ENCODE data around the gene INSL3.
A peak's percentile ranks its signal among the peaks of the same experiment; 100 is the strongest.

Gene INSL3

DNA sequence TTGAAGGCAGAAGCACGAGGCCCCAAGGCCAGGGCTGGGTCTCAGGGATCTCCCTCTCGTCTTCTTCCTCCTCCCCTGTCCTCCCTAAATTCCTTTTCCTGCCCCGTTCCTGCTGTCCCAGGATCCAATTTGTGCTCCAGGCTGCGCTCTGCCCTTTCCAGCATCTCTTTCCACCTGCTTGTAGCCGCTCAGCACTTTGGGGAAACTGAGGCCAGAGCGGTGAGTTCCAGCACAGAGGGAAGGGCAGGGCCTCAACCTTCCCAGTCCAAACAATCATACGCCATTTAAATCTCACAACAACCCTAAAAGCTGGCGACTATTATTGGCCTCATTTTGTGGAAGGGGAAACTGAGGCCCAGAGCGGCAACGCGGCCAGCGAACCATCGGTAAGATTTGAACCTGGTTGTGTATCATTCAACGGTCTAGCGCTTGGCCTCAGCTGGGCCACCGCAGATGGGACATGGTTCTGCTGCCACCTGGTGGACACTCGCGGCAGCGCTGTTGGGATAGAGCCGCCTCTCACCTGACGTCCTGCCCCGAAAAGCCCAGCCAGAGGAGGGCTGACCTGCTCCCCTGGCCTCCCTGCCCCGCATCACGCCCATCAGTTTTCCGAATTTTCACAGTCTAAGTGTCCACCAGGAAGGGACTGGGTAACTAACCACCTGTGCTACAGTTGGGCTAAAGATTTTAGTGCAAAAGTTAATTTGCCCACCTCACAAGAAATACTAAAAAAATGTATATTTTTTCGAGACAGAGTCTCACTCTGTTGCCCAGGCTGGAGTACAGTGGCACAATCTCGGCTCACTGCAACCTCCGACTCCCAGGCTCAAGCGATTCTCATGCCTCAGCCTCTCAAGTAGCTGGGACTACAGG is 34.2 kb upstream of the INSL3 start:
- peaks cover 0 to 7% of the 10 kb centered on the region in 2 donors for H3K9me3 Mint-ChIP-seq
- peaks cover 39% of the 10 kb centered on the region for H3K4me1 Mint-ChIP-seq
- H3K27ac Mint-ChIP-seq: peak overlapping the region; percentile 30 to 48
- ATAC-seq (peak; percentile 48), DNase-seq (peak; percentile 89 to 92)
- H3K27me3 Mint-ChIP-seq: no peaks in the 10 kb centered on the region
- H3K4me3 Mint-ChIP-seq: no peak overlapping the region

DNA sequence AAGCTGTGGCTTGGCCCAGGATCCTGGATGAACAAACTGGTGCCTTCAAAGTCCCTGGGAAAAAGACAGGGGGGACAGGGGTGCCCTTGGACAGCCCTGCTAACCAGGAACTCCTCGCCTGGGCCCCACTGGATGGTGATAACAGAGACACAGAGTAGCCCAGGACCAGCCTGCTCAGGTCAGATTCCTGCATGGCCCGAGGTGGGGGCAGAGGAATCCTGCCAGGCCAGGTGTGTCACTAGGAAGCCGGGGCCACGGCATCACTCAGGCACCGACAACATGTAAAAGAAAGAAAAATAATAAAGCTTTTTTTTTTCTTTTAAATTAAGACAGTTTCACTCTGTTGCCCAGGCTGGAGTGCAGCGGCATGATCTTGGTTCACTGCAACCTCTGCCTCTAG is 32.7 kb upstream of the INSL3 start:
- Mint-ChIP-seq H3K9me3 (peaks cover 0 to 7% of the 10 kb centered on the region in 2 donors), H3K27me3 (no peaks in the 10 kb centered on the region), H3K4me3 (no peak overlapping the region), H3K27ac (no peak overlapping the region), H3K4me1 (peaks cover 39% of the 10 kb centered on the region)
- DNase-seq: no peak
- no peak for ATAC-seq

DNA sequence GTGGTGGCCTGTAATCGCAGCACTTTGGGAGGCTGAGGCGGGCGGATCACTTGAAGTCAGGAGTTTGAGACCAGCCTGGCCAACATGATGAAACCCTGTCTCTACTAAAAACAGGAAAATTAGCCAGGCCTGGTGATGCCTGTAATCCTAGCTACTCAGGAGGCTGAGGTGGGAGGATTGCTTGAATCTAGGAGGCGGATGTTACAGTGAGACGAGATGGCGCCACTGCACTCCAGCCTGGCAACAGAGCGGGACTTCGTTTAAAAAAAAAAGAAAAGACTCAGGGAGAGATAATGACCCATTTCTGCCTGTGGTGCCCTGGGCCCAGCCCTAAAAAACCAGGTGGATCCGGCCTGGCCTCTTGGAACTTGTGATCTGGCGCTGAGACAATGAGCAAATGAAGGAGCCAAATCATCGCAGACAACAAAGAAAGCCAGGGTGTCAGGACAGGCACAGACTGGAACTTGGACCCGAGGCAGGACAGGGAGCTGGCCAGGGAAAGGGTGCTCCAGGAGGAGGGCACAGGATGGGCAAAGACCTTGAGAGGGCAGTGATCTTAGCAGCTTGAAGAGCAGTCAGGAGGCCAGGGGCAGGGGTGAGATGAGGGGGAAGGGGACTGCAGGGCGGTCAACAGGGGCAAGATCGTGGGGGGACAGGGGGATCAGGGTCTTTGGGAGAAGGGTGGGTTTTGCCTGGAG is 27.4 kb upstream of the INSL3 start:
- no peaks in the 10 kb centered on the region for H3K27me3 Mint-ChIP-seq
- no peak for ATAC-seq

DNA sequence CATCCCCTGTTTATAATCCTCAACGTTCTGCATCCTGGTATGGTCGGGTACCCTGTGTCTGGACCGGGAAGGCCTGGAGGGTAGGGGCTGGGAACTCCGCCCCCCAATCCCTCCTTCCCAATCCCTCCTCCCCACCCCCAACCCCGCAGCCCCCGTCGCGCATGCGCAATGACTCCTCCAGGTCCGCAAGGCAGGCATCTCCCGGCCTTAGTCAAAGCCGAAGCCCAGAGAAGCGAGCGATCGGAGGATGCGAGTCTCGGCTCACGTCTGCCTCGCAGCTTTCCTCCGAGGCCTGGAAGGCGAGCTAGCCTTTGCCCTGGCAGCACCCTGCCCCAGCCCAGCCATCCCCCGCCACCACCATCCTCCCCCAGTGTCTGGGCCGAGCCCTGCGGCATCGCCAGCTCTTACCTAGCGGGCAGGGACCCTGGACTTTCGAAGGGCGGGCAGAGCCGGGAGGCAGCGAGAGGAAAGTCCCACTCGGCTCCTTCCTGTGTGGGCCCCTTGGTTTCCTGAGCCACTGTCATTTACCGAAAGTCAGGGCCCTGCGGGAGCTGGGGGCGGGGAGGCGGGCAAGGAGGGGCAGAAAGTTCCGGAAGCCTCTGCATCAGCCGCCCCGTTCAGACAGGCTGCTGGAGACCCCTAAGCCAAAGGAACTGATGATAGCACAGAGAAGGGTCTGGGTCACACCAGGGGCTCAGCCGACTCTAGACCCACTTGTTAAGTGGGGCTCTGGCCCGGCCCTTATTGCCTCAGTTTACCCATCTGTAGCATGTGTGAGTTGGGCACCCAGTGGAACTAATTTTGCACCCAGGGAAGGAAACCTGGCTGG is 26.4 kb upstream of the INSL3 start, which contains the start of gene JAK3:
Gene JAK3, minus strand, starts transcription at position 445 of the 829 bp plus-strand sequence. CDS start 3,565 bp downstream, outside the sequence.
- H3K9me3 Mint-ChIP-seq: peaks cover 0 to 7% of the 10 kb centered on the region in 2 donors
- DNase-seq: peak; percentile 88 to 92

More for the DNA sequence above, 27.4 kb upstream of the INSL3 start:
- peaks cover 69% of the 10 kb centered on the region for H3K4me1 Mint-ChIP-seq
- no peak for DNase-seq
- H3K27ac Mint-ChIP-seq: peak overlapping the region; percentile 98 to 99
- peaks cover 0 to 7% of the 10 kb centered on the region in 2 donors for H3K9me3 Mint-ChIP-seq
- H3K4me3 Mint-ChIP-seq: peak overlapping the region; percentile 87 to 93

DNA sequence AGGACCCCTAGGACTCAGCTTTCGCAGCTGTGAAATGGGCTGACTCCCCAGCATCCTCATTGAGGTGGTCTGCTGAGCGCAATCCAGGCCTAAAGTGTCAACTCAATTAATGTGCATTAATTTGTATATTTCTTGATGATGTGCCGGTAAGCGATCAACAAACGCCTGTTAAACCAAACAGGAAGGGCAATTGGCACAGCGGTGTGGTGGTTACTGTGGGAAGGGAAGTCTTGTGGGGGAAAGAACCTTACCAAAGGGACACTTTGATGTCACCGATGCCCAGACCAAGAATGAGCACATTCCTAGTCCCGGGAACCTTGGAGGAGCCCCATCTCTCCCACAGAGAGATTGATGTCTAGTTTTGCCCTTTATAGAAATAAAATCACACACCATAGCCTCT is 24.8 kb upstream of the INSL3 start:
- peak in 1 of 2 donors; percentile 53 for DNase-seq
- no peaks in the 10 kb centered on the region for H3K9me3 Mint-ChIP-seq

More for the DNA sequence above, 26.4 kb upstream of the INSL3 start, which contains the start of gene JAK3:
- peak within 1 kb of the TSS; percentile 87 to 93 for H3K4me3 Mint-ChIP-seq
- peak; percentile 91 for ATAC-seq
- peaks cover 77% of the 10 kb centered on the region for H3K4me1 Mint-ChIP-seq
- peak within 1 kb of the TSS; percentile 98 to 99 for H3K27ac Mint-ChIP-seq
- no peaks in the 10 kb centered on the region for H3K27me3 Mint-ChIP-seq

DNA sequence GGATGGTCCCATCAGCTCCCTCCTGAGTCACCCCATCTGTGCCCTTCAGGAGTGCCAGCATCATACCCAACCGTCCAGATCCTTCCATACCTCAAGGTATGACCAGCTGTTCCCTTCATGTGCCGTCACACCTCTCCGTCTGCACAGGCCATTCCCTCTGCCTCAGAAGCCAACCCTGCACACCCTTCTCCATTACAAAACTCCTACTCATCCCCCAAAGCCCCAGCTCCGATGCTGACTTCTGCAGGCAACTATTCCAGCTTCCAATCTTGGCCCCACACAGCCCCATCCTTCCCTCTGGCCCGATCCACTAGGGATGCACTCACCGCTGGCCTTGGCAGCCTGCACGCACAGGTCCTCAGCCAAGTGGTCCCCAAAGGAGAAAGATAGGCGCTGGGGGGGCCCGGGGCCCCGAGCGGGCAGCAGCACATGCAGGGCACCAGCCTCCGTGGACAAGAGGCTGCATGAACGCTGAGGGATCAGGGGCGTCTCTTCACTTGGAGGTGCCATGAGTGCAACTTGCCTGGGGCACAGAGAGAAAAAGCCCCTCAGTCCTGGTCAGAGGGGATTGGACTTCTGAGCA is 22.7 kb upstream of the INSL3 start:
- ATAC-seq (no peak), DNase-seq (no peak)
- Mint-ChIP-seq H3K27me3 (no peaks in the 10 kb centered on the region), H3K4me3 (peak overlapping the region in 1 of 2 donors; percentile 85), H3K9me3 (no peaks in the 10 kb centered on the region), H3K4me1 (peaks cover 56% of the 10 kb centered on the region), H3K27ac (peak overlapping the region in 1 of 2 donors; percentile 68)

More for the DNA sequence above, 24.8 kb upstream of the INSL3 start:
- no peak for ATAC-seq
- H3K27me3 Mint-ChIP-seq: no peaks in the 10 kb centered on the region
- peak overlapping the region; percentile 72 to 78 for H3K27ac Mint-ChIP-seq
- peaks cover 69% of the 10 kb centered on the region for H3K4me1 Mint-ChIP-seq
- peak overlapping the region; percentile 85 to 87 for H3K4me3 Mint-ChIP-seq

DNA sequence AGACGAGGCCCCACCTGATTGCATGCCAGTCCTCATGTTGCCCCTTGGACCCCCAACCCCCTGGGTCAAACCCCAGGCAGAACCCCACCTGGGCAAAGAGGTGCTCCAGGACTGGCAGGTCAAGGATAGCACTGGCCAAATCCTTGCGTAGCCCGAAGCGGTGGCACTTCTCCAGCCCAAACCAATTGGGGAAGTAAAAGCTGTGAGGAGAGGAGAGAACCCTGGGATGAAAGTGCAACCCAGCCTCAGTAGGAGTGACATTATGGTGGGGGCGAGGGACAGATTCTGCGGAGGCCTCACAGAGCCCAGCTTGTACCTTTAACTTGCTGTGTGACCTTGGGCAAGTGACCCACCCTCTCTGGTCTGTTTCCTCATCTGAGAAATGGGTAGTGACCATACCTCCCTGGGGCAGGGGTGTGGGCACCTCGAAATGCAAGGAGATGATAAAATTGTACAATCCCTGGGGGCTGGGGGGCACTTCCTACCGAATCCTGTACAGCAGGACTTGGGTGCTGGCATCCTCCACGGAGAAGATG is 22.0 kb upstream of the INSL3 start:
- Mint-ChIP-seq H3K27me3 (no peaks in the 10 kb centered on the region), H3K4me3 (no peak overlapping the region), H3K4me1 (peaks cover 49% of the 10 kb centered on the region), H3K9me3 (no peaks in the 10 kb centered on the region), H3K27ac (peak overlapping the region in 1 of 2 donors; percentile 68)
- no peak for DNase-seq
- ATAC-seq: no peak

DNA sequence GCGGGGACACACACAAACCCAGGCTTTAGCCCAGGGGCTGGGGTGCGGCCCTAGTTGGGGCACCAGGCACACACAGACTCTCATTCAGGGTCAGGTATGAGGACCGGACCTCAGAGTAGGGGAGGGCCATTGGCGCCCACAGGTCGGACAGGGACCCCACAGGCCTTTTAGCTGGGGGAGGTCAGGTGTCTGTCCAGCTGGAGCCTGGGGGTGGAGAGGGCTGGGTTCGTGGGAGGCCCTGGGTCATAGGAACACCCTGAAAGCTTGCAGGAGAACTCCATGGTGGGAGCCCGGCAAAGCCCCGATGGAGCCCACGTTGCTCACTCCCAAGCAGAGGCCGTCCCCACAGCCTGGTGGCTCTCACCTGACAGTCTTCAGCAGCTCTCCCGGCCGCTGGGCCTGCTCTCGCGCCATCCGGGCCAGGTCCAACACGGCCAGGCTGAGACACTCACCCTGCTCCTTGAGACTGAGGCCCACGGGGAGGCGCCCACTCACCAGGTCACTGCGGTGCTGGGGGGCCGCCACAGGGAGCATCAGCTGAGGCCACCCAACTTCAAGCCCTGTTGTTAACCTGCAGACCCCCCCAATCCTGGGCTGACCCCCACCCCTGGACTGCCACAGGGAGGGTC is 21.5 kb upstream of the INSL3 start:
- H3K27ac Mint-ChIP-seq: no peak overlapping the region
- peaks cover 47% of the 10 kb centered on the region for H3K4me1 Mint-ChIP-seq
- H3K27me3 Mint-ChIP-seq: no peaks in the 10 kb centered on the region
- H3K4me3 Mint-ChIP-seq: no peak overlapping the region
- ATAC-seq (peak; percentile 25), DNase-seq (no peak)
- no peaks in the 10 kb centered on the region for H3K9me3 Mint-ChIP-seq

DNA sequence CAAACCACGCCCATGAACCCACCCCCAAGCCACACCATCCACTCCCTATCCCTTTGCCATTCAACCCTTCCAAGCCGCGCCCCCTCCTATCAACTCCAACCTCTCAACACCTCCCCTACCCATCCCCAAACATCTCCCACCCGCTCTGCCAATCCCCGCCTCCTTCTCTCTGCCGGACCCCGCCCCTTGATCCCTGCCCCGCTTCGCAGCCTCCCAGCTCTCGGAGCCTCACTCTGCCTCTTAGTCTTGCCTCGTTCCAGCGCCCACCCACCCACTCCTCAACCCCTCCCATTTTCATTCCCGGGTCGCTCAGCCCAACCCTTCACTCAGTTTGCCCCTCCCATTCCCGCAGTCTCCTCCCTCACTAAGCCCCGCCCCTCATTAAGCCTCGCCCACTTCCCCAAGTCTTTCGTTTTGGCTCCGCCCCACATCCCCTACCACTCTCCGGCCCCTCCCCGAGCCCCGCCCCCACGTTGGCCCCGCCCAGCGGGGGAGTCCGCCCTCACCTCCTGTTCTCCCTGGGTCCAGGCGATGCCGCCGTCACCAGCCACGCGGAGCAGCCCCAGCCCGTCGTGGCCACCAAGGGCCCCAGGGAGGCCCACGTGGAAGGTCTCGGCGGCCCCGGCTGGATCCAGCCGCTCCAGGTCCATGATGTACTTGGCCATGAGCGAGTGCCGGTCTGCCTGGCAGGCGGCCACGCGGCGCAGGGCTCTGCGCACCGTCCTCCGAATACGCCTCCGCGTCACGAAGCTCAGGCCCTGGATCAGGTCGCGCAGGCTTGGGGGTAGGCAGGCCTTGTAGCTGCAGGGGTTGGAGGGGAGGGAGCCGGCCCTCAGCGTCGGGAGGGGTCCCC is 20.7 kb upstream of the INSL3 start:
- Mint-ChIP-seq H3K4me3 (no peak overlapping the region), H3K4me1 (peaks cover 48% of the 10 kb centered on the region), H3K27ac (no peak overlapping the region), H3K9me3 (no peaks in the 10 kb centered on the region), H3K27me3 (no peaks in the 10 kb centered on the region)
- ATAC-seq (peak; percentile 52), DNase-seq (peak in 1 of 2 donors; percentile 52)

DNA sequence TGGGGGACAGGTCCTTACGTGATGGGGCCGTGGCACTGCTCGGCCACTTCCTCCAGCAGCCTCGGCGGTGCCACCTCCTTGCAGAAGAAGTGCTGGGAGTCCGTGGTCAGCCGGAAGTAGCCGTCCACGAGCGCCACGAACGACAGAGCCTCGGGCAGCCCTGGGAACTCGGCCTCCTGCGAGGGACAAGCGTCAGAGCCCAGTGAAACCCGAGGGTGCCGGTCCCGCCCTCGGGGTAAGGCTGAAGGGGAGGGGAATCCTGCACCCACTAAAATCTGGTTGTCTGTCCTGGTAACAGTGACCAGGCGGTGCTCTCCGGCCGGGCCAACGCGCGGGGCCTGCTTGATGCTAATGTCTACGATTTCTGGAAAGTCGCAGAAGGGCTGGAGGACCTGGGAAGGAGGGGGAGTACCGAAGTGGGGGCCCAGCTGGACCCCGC is 20.1 kb upstream of the INSL3 start:
- Mint-ChIP-seq H3K4me3 (no peak overlapping the region), H3K4me1 (peaks cover 49% of the 10 kb centered on the region), H3K27me3 (no peaks in the 10 kb centered on the region), H3K9me3 (no peaks in the 10 kb centered on the region), H3K27ac (peak overlapping the region in 1 of 2 donors; percentile 84)
- DNase-seq (no peak), ATAC-seq (no peak)

DNA sequence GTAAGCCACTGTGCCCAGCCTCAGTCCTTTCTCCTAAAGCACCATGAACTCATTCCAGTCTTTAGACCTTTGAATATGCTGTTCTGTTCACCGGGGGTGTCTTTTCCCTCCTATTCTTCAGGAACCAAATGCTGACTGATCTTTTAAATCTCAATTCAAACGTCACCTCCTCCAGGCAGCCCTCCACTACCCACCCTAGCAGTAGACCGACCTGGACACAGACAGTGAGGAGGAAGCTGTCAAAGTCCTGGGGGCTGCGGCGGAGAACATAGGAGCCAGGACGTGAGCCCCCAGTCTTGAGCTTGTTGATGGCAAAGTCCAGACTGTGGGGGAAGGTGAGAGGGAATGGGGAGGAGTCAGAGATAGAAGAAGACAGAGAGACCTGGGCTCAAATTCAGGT is 18.7 kb upstream of the INSL3 start:
- DNase-seq (no peak), ATAC-seq (no peak)
- Mint-ChIP-seq H3K4me1 (peaks cover 47% of the 10 kb centered on the region), H3K9me3 (no peaks in the 10 kb centered on the region), H3K4me3 (no peak overlapping the region), H3K27me3 (no peaks in the 10 kb centered on the region), H3K27ac (peak overlapping the region in 1 of 2 donors; percentile 82)

DNA sequence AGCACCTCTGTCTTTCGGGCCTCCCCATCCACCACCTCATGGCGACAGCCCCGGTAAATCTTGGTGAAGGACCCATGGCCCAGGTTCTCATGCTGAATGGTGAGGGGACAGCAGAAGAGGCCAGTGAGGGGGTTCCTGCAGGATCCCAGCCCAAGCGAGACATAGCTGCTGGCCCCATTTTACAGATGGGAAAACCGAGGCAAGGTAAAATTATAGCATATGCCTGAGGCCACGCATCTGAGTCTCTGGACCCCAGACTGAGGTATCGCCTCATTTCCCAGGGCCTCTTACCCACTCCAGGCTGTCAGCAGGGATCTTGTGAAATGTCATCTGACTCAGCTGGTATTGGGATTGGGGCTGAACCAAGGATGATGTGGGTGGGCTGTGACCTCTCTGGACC is 16.7 kb upstream of the INSL3 start:
- DNase-seq: no peak
- Mint-ChIP-seq H3K4me3 (no peak overlapping the region), H3K9me3 (no peaks in the 10 kb centered on the region), H3K27ac (peak overlapping the region in 1 of 2 donors; percentile 30), H3K27me3 (no peaks in the 10 kb centered on the region), H3K4me1 (peaks cover 27% of the 10 kb centered on the region)
- ATAC-seq: no peak

DNA sequence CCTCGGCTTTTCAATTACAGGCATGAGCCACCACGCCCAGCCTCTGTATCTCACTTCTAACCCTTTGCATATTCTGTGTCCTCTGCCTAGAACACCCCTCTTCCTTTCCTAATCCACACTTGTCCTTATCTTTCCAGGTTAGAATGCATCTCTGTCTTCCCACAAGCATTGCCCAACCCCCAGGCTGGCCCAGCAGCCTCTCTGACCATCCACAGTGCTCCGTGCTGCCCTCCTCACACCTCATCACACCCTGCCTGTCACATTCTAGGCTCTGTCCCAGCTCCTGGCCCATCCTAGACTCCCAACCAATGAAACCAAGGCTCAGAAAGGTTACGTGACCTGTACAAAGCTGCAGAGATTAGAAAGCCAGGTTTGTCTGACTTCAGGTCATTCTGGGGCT is 15.2 kb upstream of the INSL3 start:
- ATAC-seq (no peak), DNase-seq (no peak)
- H3K4me3 Mint-ChIP-seq: no peak overlapping the region
- H3K4me1 Mint-ChIP-seq: peaks cover 27% of the 10 kb centered on the region
- no peaks in the 10 kb centered on the region for H3K9me3 Mint-ChIP-seq
- peak overlapping the region in 1 of 2 donors; percentile 56 for H3K27ac Mint-ChIP-seq
- no peaks in the 10 kb centered on the region for H3K27me3 Mint-ChIP-seq
